ENCODE results near the gene EGF. TPM values are rescaled to one million over a fixed set of nuclear protein-coding genes. Genes with fewer than 3 reads are reported as not detected.

The EGF gene
- total RNA-seq, 1 experiment from 2014 or later: 28.0 TPM

DNA sequence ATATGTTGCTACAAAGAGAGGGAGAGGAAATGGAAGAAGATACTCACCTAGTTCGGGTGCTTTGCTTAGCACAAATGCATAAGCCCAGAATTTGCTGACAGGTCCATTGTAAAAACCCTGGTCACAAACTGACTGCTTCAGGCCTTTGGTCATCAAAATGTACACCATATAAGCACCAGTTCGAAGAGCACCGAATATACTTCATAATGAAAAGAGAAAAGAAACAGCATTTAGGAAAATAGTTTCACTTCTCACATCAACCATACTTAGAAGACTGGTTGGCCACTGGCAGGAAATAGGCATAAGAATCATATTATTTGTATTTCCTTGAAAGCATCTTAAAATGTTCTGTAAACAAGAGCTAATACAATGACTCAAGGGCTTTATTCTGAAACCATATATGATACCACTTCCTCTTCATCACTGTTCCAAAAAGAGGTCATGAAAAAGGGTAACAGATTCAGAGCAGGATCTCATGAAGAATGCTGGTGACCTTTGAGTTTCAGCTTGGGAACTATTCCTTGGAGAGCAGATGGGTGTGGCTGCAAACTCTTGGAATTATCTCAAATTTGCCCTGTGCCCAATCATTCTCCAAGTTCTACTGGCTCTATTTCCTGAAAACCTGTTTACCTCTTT lies 147.0 kb downstream of the EGF start:
- Histone ChIP-seq H3K27ac (no peak overlapping the region), H3K27me3 (replicated peaks) (no peaks in the 10 kb centered on the region), H3K4me1 (replicated peaks) (peaks cover 17% of the 10 kb centered on the region), H3K9me3 (replicated peaks) (no peaks in the 10 kb centered on the region), H3K4me3 (no peak overlapping the region), H3K36me3 (no peaks in the 10 kb centered on the region)
- DNase-seq (ENCODE audit: low read depth in 1 of 2, low spot score in 2 of 2): no peak

DNA sequence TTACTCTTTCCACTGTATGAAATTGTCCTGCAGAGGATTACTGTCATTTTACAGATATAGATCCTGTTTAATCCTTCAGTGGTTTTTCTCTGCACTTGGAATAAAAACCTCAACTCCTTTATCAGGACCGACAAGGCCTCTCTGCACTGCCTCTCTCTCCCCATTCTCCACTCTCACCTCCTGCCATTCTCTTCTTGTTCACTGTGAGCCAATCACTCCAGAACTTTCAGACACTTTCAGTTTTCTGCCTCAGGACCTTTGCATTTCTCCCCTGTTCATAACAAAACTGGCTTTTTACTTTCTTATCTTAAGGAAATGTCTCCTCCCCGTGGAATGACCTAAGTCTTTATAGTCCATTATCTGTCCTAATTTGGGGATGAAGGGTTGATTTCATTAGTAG lies 148.4 kb downstream of the EGF start:
- no peaks in the 10 kb centered on the region for H3K36me3 ChIP-seq
- peaks cover 6% of the 10 kb centered on the region for H3K4me1 ChIP-seq (replicated peaks)
- no peaks in the 10 kb centered on the region for H3K27me3 ChIP-seq (replicated peaks)
- DNase-seq (ENCODE audit: low read depth in 1 of 2, low spot score in 2 of 2): no peak
- H3K27ac ChIP-seq: no peak overlapping the region
- no peak overlapping the region for H3K4me3 ChIP-seq
- no peaks in the 10 kb centered on the region for H3K9me3 ChIP-seq (replicated peaks)

Other genes starting within 250 kb of the EGF start
- gene CASP6, start 209.4 kb upstream of the EGF start, total RNA-seq (2014; rRNA removed; shearing (Covaris generic)): 28.4 and 47.9 TPM in 2 replicates
- gene PLA2G12A, start 182.8 kb upstream of the EGF start, total RNA-seq (2014; rRNA removed; shearing (Covaris generic)): 15.0 and 15.5 TPM in 2 replicates
- gene CFI, start 110.9 kb upstream of the EGF start, total RNA-seq (2014; rRNA removed; shearing (Covaris generic)): 3.7 and 6.1 TPM in 2 replicates
- 6.4 and 18.7 TPM in 2 replicates for gene GAR1, start 97.1 kb upstream of the EGF start, total RNA-seq (2014; rRNA removed; shearing (Covaris generic))
- gene RRH, start 84.9 kb upstream of the EGF start, total RNA-seq (2014; rRNA removed; shearing (Covaris generic)): not detected in 2 replicates
- not detected in 2 replicates for gene LRIT3, start 64.8 kb upstream of the EGF start, total RNA-seq (2014; rRNA removed; shearing (Covaris generic))

Measured in SJSA1 (cell line).